SK-N-SH (cell line): ENCODE measurements around the gene CCDC187. TPM values are rescaled to one million over a fixed set of nuclear protein-coding genes. Genes with fewer than 3 reads are reported as not detected.

Source experiments
- CTCF ChIA-PET: fragments of 300-600, 350-600 bp; formaldehyde crosslinking; extraction: SDS; loops from one replicate; lab custom pipeline; 2021; lab: Yijun Ruan, JAX
- POLR2A ChIA-PET: fragments of 350-600 bp; sonication (Branson Sonifier 250); formaldehyde crosslinking; extraction: SDS; loops from one replicate; lab custom pipeline; 2020; ENCODE audit warnings: antibody characterized with exemption, inconsistent platforms; lab: Yijun Ruan, JAX
- DNase-seq: peaks from one replicate; pipeline ENCODE4 v3.0.0; 2012
- H2AFZ ChIP-seq: fragments of 200-600 bp; sonication (generic); 2 replicates; pipeline ENCODE4 v1.8.1; 2016; ENCODE audit warnings: antibody characterized with exemption, mild to moderate bottlenecking, low read depth
- H3F3A ChIP-seq: fragments of 200-600 bp; sonication (generic); replicated peaks from 2 replicates; pipeline ENCODE3; 2016; ENCODE audit warnings: antibody characterized with exemption, mild to moderate bottlenecking; ENCODE audit not compliant: insufficient read depth
- H3K27ac ChIP-seq, 2 experiments: fragments of 200-500 bp in 1 of 2; fragments of 200-600 bp in 1 of 2; sonication (Bioruptor generic) in 1 of 2; sonication (generic), shearing (Covaris generic) in 1 of 2; 2 replicates each; pipeline versions ENCODE4 v1.5.1 to v1.6.1; 2014 to 2016; ENCODE audit warnings: low read depth in 2 of 2, inconsistent platforms in 1 of 2, low read length in 1 of 2, mild to moderate bottlenecking in 1 of 2, mixed read lengths in 1 of 2
- H3K27me3 ChIP-seq: fragments of 200-600 bp; sonication (generic), shearing (Covaris generic); 2 replicates; pipeline ENCODE4 v1.6.1; 2016; ENCODE audit warnings: mixed run types; ENCODE audit not compliant: insufficient read depth
- H3K36me3 ChIP-seq, 2 experiments: fragments of 200-500 bp in 1 of 2; fragments of 200-600 bp in 1 of 2; sonication (Bioruptor generic) in 1 of 2; sonication (generic) in 1 of 2; replicated peaks in 1 of 2; 2 replicates each; pipeline versions ENCODE3 to v1.5.1; 2014 to 2016; ENCODE audit warnings: low read length in 1 of 2, mild to moderate bottlenecking in 1 of 2; ENCODE audit not compliant: insufficient read depth in 2 of 2, control insufficient read depth in 1 of 2
- H3K4me1 ChIP-seq, 2 experiments: fragments of 200-500 bp in 1 of 2; fragments of 200-600 bp in 1 of 2; sonication (Bioruptor generic) in 1 of 2; sonication (generic), shearing (Covaris generic) in 1 of 2; 2 replicates each; pipeline versions ENCODE4 v1.5.1 to v1.6.1; 2014 to 2016; ENCODE audit warnings: low read depth in 1 of 2, low read length in 1 of 2, mixed run types in 1 of 2; ENCODE audit not compliant: insufficient read depth in 2 of 2, control insufficient read depth in 1 of 2
- H3K4me2 ChIP-seq: fragments of 200-600 bp; sonication (generic), shearing (Covaris generic); 2 replicates; pipeline ENCODE4 v1.6.1; 2017; ENCODE audit warnings: mixed run types
- H3K4me3 ChIP-seq, 2 experiments: fragments of 200-500 bp in 1 of 2; fragments of 200-600 bp in 1 of 2; sonication (Bioruptor generic) in 1 of 2; sonication (generic), shearing (Covaris generic) in 1 of 2; 2 replicates each; pipeline versions ENCODE4 v1.5.1 to v1.8.1; 2014 to 2016; ENCODE audit warnings: low read depth in 2 of 2, inconsistent platforms in 1 of 2, low read length in 1 of 2, mild to moderate bottlenecking in 1 of 2, mixed read lengths in 1 of 2, moderate library complexity in 1 of 2
- H3K79me2 ChIP-seq: fragments of 200-600 bp; sonication (generic); 2 replicates; pipeline ENCODE4 v1.8.1; 2017; ENCODE audit warnings: mild to moderate bottlenecking; ENCODE audit not compliant: insufficient read depth
- H3K9ac ChIP-seq: fragments of 200-600 bp; sonication (generic); 2 replicates; pipeline ENCODE4 v1.6.1; 2017; ENCODE audit warnings: mixed run types
- H3K9me2 ChIP-seq: fragments of 200-600 bp; sonication (generic); 2 replicates; pipeline ENCODE4 v1.6.1; 2017; ENCODE audit warnings: mixed run types
- H3K9me3 ChIP-seq: fragments of 200-600 bp; sonication (generic); 2 replicates; pipeline ENCODE4 v1.6.1; 2017; ENCODE audit warnings: mixed run types, mild to moderate bottlenecking, moderate library complexity
- H4K20me1 ChIP-seq: fragments of 200-600 bp; sonication (generic); 2 replicates; pipeline ENCODE4 v1.6.1; 2017; ENCODE audit warnings: mild to moderate bottlenecking, mixed run types; ENCODE audit not compliant: insufficient read depth
- CHD2 ChIP-seq: fragments of 150-350 bp; IDR thresholded peaks from 2 replicates; pipeline ENCODE4 v1.6.1; 2018; ENCODE audit warnings: low read length; ENCODE audit not compliant: partially characterized antibody
- ELF1 ChIP-seq: IDR thresholded peaks from 2 replicates; pipeline ENCODE4 v1.4.0; 2012
- FOXJ3 ChIP-seq: sonication (generic); formaldehyde crosslinking; IDR thresholded peaks from 2 replicates; pipeline ENCODE4 v1.5.1; 2020; ENCODE audit warnings: mild to moderate bottlenecking, missing genetic modification reagents
- FOXM1 ChIP-seq: IDR thresholded peaks from 2 replicates; pipeline ENCODE4 v1.4.0; 2012; ENCODE audit warnings: low read depth, mild to moderate bottlenecking
- GABPA ChIP-seq: IDR thresholded peaks from 2 replicates; pipeline ENCODE4 v1.4.0; 2012; ENCODE audit warnings: low read depth, mild to moderate bottlenecking
- GATA2 ChIP-seq: sonication (generic); formaldehyde crosslinking; IDR thresholded peaks from 2 replicates; pipeline ENCODE4 v1.5.0; 2020; ENCODE audit warnings: mild to moderate bottlenecking, missing genetic modification reagents
- IRF3 ChIP-seq: fragments of 150-350 bp; IDR thresholded peaks from 2 replicates; pipeline ENCODE4 v1.6.1; 2016; ENCODE audit warnings: mild to moderate bottlenecking, low read depth, low read length
- NFIC ChIP-seq: IDR thresholded peaks from 2 replicates; pipeline ENCODE4 v1.4.0; 2012; ENCODE audit warnings: borderline replicate concordance
- RAD21 ChIP-seq: IDR thresholded peaks from 2 replicates; pipeline ENCODE4 v1.6.1; 2012; ENCODE audit warnings: mild to moderate bottlenecking, low read length
- RCOR1 ChIP-seq: fragments of 150-350 bp; IDR thresholded peaks from 2 replicates; pipeline ENCODE4 v1.6.1; 2017; ENCODE audit warnings: antibody characterized with exemption, low read length
- REST ChIP-seq: IDR thresholded peaks from 2 replicates; pipeline ENCODE4 v1.6.1; 2012; ENCODE audit warnings: mild to moderate bottlenecking, low read depth, low read length, moderate library complexity
- RFX5 ChIP-seq: IDR thresholded peaks from 2 replicates; pipeline ENCODE4 v1.6.1; 2012; ENCODE audit warnings: mild to moderate bottlenecking, improper control_type of control experiment, low read length
- RXRA ChIP-seq: IDR thresholded peaks from 2 replicates; pipeline ENCODE4 v1.4.0; 2012; ENCODE audit warnings: low read depth, mild to moderate bottlenecking, borderline replicate concordance
- SIN3A ChIP-seq: IDR thresholded peaks from 2 replicates; pipeline ENCODE4 v1.6.1; 2012; ENCODE audit warnings: low read depth, mild to moderate bottlenecking, low read length, moderate library complexity, borderline replicate concordance
- SMC3 ChIP-seq: IDR thresholded peaks from 2 replicates; pipeline ENCODE4 v1.6.1; 2012; ENCODE audit warnings: low read depth, low read length, improper control_type of control experiment
- TCF12 ChIP-seq: IDR thresholded peaks from 2 replicates; pipeline ENCODE4 v1.4.0; 2012
- WGBS: methylation state at CpG from one replicate; pipeline ENCODE4 v1.1.6; 2017; ENCODE audit warnings: low lambda C conversion rate; 5-methylcytosine and 5-hydroxymethylcytosine counted together
- polyA plus RNA-seq, 3 experiments: library from polyadenylated mRNA; depleted of rRNA; stranded (reverse); fragments of >200 nt; gene quantifications; 2 replicates each; pipeline ENCODE4 v1.2.3, GENCODE V29; 2012

CCDC187 gene
- polyA plus RNA-seq, 1 of the 3 experiments (the other 2 are of a cell fraction), result not detected

- Histone ChIP-seq H4K20me1 (no peaks in the 10 kb centered on the region), H3K27me3 (no peaks in the 10 kb centered on the region), H3K4me3 (no peak overlapping the region), H3K4me1 (no peaks in the 10 kb centered on the region), H3K79me2 (no peaks in the 10 kb centered on the region), H3K9ac (no peak overlapping the region), H3F3A (no peaks in the 10 kb centered on the region), H3K27ac (no peak overlapping the region), H3K9me3 (peaks cover 4% of the 10 kb centered on the region; the same call in 1 of the 2 replicates), H3K9me2 (no peaks in the 10 kb centered on the region), H3K4me2 (no peak overlapping the region), H3K36me3 (no peaks in the 10 kb centered on the region), H2AFZ (no peak overlapping the region)
- DNase-seq, result no peak
- ChIA-PET CTCF (interaction anchor here (0.9 to 1.0 kb wide), 2 partner anchors 9 to 14 kb away, joined by 3 read pairs; partner anchors contain the start of gene CCDC187), POLR2A (no interaction called here)
- WGBS, result 63% methylated on average over 15 of the region's 16 CpGs
- no peak for TF ChIP-seq FOXJ3 (CRISPR knock-in tag)
- TF ChIP-seq SIN3A, result no peak
- no peak for TF ChIP-seq RXRA
- TF ChIP-seq FOXM1, result no peak
- no peak for TF ChIP-seq RAD21
- TF ChIP-seq SMC3, result no peak
- TF ChIP-seq RCOR1, result no peak
- no peak for TF ChIP-seq TCF12
- TF ChIP-seq GABPA, result no peak
- TF ChIP-seq REST, result no peak
- no peak for TF ChIP-seq NFIC
- TF ChIP-seq ELF1, result no peak
- no peak for TF ChIP-seq GATA2
- TF ChIP-seq CHD2, result no peak
- no peak for TF ChIP-seq RFX5
- TF ChIP-seq IRF3, result no peak
Measured at GRCh38 chr9:136317695-136318094, 13.8 kb upstream of the CCDC187 start.
